Fibroblast of skin of back (primary cell): ENCODE data around the gene PRPSAP1.
"Not testable (repeated sequence)": the region's sequence is repeated elsewhere in the genome, so short reads cannot be mapped to it uniquely, and the experiment has no call there.

Source experiments
- DNase-seq: peaks from one replicate; pipeline ENCODE4 v3.0.0-alpha.2; 2013

Gene PRPSAP1

GRCh38 chr17:76277300-76278267 is 76.1 kb downstream of the PRPSAP1 start:
- no peak for DNase-seq

GRCh38 chr17:76276461-76277299 is 77.0 kb downstream of the PRPSAP1 start:
- DNase-seq, result peak; percentile 51

- no peak for DNase-seq
Measured at GRCh38 chr17:76276069-76276431, 77.7 kb downstream of the PRPSAP1 start.

GRCh38 chr17:76275382-76276068 is 78.2 kb downstream of the PRPSAP1 start:
- no peak for DNase-seq

DNA sequence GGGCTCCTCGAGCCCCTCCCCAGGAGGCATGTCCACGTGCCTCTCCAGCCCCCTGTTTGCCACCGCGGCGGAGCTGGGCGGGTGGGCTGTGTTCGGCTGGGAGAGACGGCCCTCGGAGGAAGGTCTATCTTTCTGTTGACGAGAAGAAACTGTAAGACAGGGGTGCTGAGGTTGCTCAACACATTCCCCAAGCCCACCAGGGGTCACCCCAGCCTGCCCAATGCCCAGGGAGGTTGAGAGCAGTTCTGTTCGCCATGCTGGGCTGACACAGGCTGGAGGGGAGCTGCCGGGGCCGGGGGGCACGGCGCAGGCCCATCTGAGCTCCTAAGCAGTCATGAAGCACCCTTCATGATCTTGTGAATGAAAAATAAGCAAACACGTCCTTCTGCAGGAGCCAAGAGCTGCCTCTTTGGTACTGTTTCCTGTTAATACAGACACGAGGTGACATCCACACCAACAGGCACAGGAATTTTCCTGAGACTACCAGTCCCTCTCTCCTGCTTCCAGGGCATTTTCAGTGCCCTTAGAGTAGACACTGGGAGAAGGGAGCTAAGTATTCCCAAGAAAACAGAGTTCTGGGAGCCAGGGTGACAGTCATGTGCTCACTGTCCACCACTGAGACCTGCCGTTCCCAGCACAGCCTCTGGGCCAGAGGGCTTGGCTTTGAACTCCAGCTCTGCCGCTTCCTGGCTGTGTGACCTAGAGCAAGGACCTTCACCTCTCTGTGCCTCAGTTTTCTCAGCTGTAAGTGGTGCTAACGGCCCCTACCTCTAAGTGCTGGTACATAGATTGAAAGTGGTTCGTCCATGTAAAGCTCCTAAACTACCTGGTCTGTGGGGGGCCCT is 79.4 kb downstream of the PRPSAP1 start:
- DNase-seq, result no peak

DNA sequence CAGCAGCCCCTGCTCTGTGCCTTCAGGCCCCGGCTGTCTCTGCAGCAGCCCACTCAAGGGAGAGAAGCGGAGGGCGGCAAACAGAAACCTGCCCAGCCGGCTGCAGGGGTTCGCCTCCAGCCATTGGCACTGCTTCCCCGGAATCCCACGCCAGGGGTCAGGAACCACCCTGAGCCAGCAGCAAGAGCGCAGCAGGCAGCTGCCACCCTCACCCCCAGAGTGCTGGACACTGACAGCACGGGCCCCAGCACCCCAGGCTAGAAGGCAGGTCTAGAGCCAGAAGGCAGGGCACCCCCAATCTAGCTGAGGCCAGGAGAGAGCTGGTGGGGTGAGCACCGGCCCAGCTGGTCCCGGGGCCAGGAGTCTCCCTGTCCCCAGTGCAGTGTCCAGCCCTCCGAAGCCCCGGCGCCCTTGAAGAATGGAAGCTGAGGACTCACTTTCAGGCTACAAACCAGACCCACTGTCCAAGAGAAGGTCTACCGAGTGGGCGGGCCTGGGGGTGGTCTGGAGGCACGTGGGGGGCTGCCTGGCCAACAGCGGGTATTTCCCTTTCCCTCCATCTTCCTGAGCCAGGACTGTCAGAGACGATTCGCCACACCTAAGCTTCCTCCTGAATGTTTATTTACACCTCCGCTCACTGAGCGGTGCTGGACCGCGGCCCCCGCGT is 80.1 kb downstream of the PRPSAP1 start:
- DNase-seq, result no peak

DNA sequence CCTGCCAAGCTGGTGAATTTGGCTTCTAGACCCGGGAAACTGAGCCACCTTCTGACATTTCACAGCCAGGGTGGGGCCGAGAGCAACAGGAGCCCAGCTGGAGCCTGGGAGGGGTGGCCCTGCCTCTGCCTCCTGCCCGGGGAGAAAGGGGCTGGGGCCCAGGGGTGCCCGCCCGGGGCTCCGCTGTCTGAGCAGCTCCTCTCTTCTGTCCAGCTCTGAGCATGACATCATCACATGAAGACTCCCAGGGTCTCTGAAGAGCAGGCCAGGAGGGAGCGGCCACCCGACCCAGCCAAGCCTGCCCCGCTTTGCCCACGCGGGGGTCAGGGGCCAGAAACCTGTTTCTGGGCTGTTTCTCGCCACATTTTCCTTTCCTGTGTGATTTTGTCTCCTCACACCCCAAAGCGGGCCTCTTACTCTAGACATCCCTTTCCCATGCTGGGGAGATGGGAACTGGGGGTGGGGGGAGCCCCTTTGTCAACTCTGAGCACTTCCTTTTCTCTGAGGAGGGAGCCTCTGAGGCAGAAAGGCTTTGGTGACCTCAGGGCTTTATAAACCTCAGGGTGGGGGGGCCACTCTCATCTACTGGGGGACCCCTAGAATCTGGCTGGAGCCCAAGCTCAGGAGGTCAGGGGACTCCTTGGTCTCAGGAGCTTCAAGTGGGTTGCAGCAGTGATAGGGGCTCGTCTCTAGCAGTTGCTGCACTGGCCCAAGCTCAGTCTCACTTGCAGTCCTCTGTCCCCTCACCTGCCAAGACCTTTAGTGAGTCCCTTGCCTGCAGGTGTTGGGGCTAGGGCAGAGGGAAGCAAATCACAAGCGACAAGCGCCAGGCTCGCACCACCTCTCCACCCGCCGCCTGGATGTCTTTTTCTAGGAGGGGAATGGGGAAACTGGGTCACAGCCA is 80.9 kb downstream of the PRPSAP1 start:
- DNase-seq, result no peak

- DNase-seq, result no peak
Measured at GRCh38 chr17:76271669-76272540, 81.8 kb downstream of the PRPSAP1 start.

GRCh38 chr17:76270770-76271668 is 82.7 kb downstream of the PRPSAP1 start:
- no peak for DNase-seq

DNA sequence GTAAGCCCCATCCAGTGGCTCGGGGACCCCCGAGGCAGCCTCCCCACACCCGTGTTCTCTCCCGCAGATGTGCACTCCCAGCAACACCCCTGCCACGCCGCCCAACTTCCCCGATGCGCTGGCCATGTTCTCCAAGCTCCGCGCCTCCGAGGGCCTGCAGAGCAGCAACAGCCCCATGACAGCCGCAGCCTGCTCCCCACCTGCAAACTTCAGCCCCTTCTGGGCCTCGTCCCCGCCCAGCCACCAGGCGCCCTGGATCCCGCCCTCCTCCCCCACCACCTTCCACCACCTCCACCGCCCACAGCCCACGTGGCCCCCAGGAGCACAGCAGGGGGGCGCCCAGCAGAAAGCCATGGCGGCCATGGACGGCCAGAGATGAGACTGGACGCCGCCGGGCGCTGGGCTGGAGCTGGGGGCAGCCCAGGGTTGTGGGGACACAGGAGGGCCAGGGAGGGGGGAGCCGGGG is 83.6 kb downstream of the PRPSAP1 start:
- DNase-seq, result no peak

DNA sequence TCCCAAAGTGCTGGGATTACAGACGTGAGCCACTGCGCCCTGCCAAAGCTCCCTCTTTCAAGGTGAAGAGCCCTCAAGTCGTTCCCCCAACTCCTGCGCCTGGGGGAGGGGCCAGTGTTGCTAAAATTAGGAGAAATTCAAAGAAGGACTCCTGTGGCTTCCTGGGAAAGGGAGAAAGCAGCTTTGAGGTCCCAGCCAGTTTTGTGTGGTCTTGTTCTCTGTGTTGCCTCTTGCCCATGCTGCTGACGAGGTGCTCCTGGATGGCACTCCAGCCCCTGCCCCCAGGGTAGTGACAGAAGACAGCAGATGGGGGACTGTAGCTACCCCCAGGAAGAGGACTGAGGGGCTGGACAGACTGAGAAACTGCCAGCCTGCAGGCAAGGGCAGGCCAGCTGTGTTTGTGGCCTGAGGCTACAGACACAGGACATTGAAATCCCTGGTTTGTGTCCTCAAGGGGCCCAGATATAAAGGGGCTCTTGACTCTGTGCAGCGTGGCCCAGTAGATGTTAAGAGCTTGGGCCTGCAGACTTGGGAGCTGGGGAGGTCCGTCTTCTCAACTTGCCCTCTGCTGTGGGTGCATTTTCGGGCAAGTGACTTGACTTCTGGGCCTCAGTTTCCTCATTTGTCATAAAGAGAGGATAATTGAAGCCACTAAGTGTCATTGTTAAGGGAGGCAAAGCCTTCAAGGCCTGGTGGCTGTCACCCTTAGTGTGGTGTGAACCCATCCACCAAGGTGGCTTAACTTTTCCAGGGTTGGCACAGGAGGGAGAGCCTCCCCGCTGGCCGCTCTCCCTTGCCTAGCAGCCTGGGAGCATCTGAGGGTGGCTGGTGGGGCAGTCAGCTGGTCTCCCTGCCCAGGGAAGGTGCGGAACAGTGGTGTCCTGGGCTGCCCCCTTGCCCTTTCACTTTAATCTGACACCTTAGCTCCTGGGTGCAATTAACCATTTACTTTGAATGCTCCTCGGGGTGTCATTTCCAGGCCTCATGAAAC is 84.4 kb downstream of the PRPSAP1 start:
- no peak for DNase-seq

GRCh38 chr17:76268015-76268749 is 85.5 kb downstream of the PRPSAP1 start:
- DNase-seq, result peak; percentile 67

DNA sequence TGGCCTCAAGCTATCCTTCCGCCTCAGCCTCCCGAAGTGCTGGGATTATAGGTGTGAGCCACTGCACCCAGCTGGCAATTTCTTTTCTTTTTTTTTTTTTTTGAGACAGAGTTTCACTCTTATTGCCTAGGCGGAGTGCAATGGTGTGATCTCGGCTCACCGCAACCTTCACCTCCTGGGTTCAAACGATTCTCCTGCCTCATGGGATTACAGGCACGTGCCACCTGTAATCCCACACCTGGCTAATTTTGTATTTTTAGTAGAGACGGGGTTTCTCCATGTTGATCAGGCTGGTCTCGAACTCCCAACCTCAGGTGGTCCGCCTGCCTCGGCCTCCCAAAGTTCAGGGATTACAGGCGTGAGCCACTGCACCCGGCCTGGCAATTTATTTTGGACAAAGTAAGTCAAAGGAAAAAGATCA is 86.1 kb downstream of the PRPSAP1 start:
- not testable (repeated sequence) for DNase-seq

- DNase-seq, result no peak
Measured at GRCh38 chr17:76267051-76267576, 86.6 kb downstream of the PRPSAP1 start.

DNA sequence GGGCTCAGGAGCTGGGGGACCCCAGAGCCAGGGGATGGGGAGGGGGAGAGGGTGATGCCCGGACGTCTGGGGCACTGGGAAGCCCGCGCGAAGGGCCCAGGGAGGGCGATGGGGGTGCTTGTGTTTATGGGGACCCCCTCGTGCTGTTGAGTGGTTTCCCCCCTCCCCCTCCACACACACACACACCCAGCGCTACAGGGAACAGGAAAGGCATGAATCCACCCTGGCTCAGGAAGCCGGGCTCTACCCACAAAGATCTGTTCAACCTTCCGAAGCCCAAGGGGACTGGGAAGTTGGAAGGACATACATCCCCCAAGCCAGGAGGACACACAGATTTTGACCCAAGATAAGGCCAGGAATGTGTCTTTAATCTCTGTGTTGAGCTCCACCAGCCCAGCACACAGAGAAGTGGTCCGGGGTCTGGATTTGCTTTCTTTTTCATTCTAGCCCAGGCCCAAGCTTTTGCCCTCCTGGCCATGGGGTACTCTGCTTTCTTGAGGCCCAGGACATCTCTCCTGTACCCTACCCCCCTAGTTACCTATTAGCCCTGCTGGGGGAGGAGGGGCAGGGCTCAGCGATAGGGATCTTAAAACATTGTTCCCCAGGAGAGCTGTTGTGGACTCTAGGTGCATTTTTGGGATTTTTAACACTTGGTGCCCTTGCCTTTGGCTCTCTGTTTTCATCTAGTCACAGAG is 87.3 kb downstream of the PRPSAP1 start:
- no peak for DNase-seq
